ENCODE results near the gene SLC22A16.
A peak's percentile ranks its signal among the peaks of the same experiment; 100 is the strongest.

The SLC22A16 gene

DNA sequence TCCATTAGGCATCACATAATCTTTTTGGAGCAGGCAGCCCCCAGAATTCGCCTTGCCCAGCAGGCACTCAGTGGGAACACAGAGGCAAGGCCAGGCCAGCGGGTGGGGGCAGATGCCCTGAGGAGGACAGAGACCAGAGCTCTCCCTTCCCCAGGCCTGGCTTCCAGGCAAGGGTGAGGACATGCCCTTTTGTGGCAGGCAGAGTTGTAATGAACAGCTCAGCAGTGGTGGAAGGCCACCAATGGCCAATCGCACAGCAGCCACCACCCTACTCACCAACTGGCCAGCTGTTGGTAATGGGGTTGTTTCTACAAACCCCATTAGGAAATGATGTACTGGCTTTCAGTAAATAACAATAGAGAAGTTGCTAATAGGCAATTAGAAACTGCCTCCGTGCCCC is 45.7 kb downstream of the SLC22A16 start:
- no peak overlapping the region for H3K23ac ChIP-seq (ENCODE audit: low read length in 2 of 2)
- no peak overlapping the region for H3K4ac ChIP-seq (ENCODE audit: low read depth in 1 of 2, low read length in 2 of 2)
- H2AK5ac ChIP-seq (ENCODE audit: low read length, severe bottlenecking): no peak overlapping the region
- no peak overlapping the region for H3K9ac ChIP-seq (ENCODE audit: low read length)
- H3K4me2 ChIP-seq (ENCODE audit: low read length, poor library complexity, severe bottlenecking): no peak overlapping the region
- peaks cover 5% of the 10 kb centered on the region for H3K9me3 ChIP-seq (ENCODE audit: control insufficient read depth, low read length)
- peaks cover 11 to 43% of the 10 kb centered on the region in 2 experiments for H3K27me3 ChIP-seq (ENCODE audit: control insufficient read depth in 1 of 2, insufficient read depth in 1 of 2, low read length in 2 of 2)
- peak overlapping the region in 1 of 2 experiments; percentile 9 for H3K14ac ChIP-seq (ENCODE audit: low read length in 2 of 2)
- no peak overlapping the region for H2AFZ ChIP-seq (ENCODE audit: low read depth, low read length)
- H2BK12ac ChIP-seq (ENCODE audit: low read length in 2 of 2): no peak overlapping the region
- no peak overlapping the region for H4K91ac ChIP-seq (ENCODE audit: low read length)
- H3K4me3 ChIP-seq (ENCODE audit: insufficient read depth in 1 of 2, low read depth in 1 of 2, low read length in 2 of 2): no peak overlapping the region
- H3K79me1 ChIP-seq (replicated peaks; ENCODE audit: low read length, poor library complexity, severe bottlenecking): no peaks in the 10 kb centered on the region
- WGBS: 87% methylated on average over 3 of the region's 4 CpGs
- no peak overlapping the region for H2BK5ac ChIP-seq (ENCODE audit: low read depth, low read length, poor library complexity, severe bottlenecking)
- no peaks in the 10 kb centered on the region for H3K36me3 ChIP-seq (ENCODE audit: control insufficient read depth in 1 of 2, insufficient read depth in 2 of 2, low read depth in 1 of 2, low read length in 2 of 2)
- H2BK120ac ChIP-seq (ENCODE audit: low read depth, low read length): no peak overlapping the region
- no peak overlapping the region for H3K27ac ChIP-seq (ENCODE audit: low read length, poor library complexity, severe bottlenecking)
- no peak overlapping the region for H4K8ac ChIP-seq (ENCODE audit: low read length)
- no peak overlapping the region for H3K18ac ChIP-seq (ENCODE audit: low read depth in 1 of 2, low read length in 2 of 2)
- H3K4me1 ChIP-seq (ENCODE audit: control insufficient read depth, insufficient read depth, low read depth, low read length): no peaks in the 10 kb centered on the region
- H2BK15ac ChIP-seq (ENCODE audit: low read depth, poor library complexity, severe bottlenecking): no peak overlapping the region
- DNase-seq: no peak

GRCh38 chr6:110430236-110430635 is 46.2 kb downstream of the SLC22A16 start:
- H3K9me3 ChIP-seq (ENCODE audit: control insufficient read depth, low read length): peaks cover 2% of the 10 kb centered on the region
- H3K79me1 ChIP-seq (replicated peaks; ENCODE audit: low read length, poor library complexity, severe bottlenecking): no peaks in the 10 kb centered on the region
- H4K91ac ChIP-seq (ENCODE audit: low read length): no peak overlapping the region
- no peak overlapping the region for H4K8ac ChIP-seq (ENCODE audit: low read length)
- no peak overlapping the region for H3K4me2 ChIP-seq (ENCODE audit: low read length, poor library complexity, severe bottlenecking)
- H2AK5ac ChIP-seq (ENCODE audit: low read length, severe bottlenecking): no peak overlapping the region
- no peak overlapping the region for H3K4me3 ChIP-seq (ENCODE audit: insufficient read depth in 1 of 2, low read depth in 1 of 2, low read length in 2 of 2)
- WGBS: 38% methylated on average over 5 of the region's 5 CpGs
- H2BK5ac ChIP-seq (ENCODE audit: low read depth, low read length, poor library complexity, severe bottlenecking): no peak overlapping the region
- H3K14ac ChIP-seq (ENCODE audit: low read length in 2 of 2): no peak overlapping the region
- no peak overlapping the region for H2BK15ac ChIP-seq (ENCODE audit: low read depth, poor library complexity, severe bottlenecking)
- no peak overlapping the region for H3K18ac ChIP-seq (ENCODE audit: low read depth in 1 of 2, low read length in 2 of 2)
- H3K9ac ChIP-seq (ENCODE audit: low read length): no peak overlapping the region
- no peak overlapping the region for H2AFZ ChIP-seq (ENCODE audit: low read depth, low read length)
- no peak overlapping the region for H3K27ac ChIP-seq (ENCODE audit: low read length, poor library complexity, severe bottlenecking)
- H2BK12ac ChIP-seq (ENCODE audit: low read length in 2 of 2): no peak overlapping the region
- H3K4me1 ChIP-seq (ENCODE audit: control insufficient read depth, insufficient read depth, low read depth, low read length): no peaks in the 10 kb centered on the region
- no peak overlapping the region for H3K23ac ChIP-seq (ENCODE audit: low read length in 2 of 2)
- no peak overlapping the region for H2BK120ac ChIP-seq (ENCODE audit: low read depth, low read length)
- H3K27me3 ChIP-seq (ENCODE audit: control insufficient read depth in 1 of 2, insufficient read depth in 1 of 2, low read length in 2 of 2): peaks cover 14 to 46% of the 10 kb centered on the region in 2 experiments
- no peak overlapping the region for H3K4ac ChIP-seq (ENCODE audit: low read depth in 1 of 2, low read length in 2 of 2)
- no peak for DNase-seq
- no peaks in the 10 kb centered on the region for H3K36me3 ChIP-seq (ENCODE audit: control insufficient read depth in 1 of 2, insufficient read depth in 2 of 2, low read depth in 1 of 2, low read length in 2 of 2)

DNA sequence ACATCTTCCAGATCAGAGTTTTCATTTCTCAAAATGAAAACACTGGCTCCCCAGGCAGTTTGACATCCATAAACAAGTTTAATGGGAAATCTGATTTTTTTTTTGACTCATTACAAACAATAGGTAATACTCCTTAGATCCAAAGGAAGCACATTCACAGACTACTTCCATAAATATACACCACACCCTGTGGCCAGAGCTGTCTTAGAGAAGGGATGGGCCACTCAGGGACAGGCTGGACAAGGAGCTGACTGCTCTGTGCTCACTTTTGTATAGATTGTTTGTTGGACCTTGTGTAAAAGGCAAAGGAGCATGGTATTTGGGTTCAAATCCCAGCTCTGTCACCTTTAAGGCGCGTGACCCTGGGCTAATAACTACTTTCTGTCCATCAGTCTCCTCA is 48.3 kb downstream of the SLC22A16 start:
- H2BK120ac ChIP-seq (ENCODE audit: low read depth, low read length): no peak overlapping the region
- H2AFZ ChIP-seq (ENCODE audit: low read depth, low read length): no peak overlapping the region
- H4K8ac ChIP-seq (ENCODE audit: low read length): no peak overlapping the region
- no peak overlapping the region for H4K91ac ChIP-seq (ENCODE audit: low read length)
- no peaks in the 10 kb centered on the region for H3K9me3 ChIP-seq (ENCODE audit: control insufficient read depth, low read length)
- H3K18ac ChIP-seq (ENCODE audit: low read depth in 1 of 2, low read length in 2 of 2): no peak overlapping the region
- H2AK5ac ChIP-seq (ENCODE audit: low read length, severe bottlenecking): no peak overlapping the region
- H3K4me2 ChIP-seq (ENCODE audit: low read length, poor library complexity, severe bottlenecking): no peak overlapping the region
- no peak overlapping the region for H2BK15ac ChIP-seq (ENCODE audit: low read depth, poor library complexity, severe bottlenecking)
- H3K4me1 ChIP-seq (ENCODE audit: control insufficient read depth, insufficient read depth, low read depth, low read length): no peaks in the 10 kb centered on the region
- no peak overlapping the region for H3K23ac ChIP-seq (ENCODE audit: low read length in 2 of 2)
- no peak overlapping the region for H3K27ac ChIP-seq (ENCODE audit: low read length, poor library complexity, severe bottlenecking)
- no CpG with 5 or more reads among the region's 2 CpGs for WGBS
- no peak overlapping the region for H2BK5ac ChIP-seq (ENCODE audit: low read depth, low read length, poor library complexity, severe bottlenecking)
- no peak overlapping the region for H3K4me3 ChIP-seq (ENCODE audit: insufficient read depth in 1 of 2, low read depth in 1 of 2, low read length in 2 of 2)
- DNase-seq: no peak
- peaks cover 16 to 50% of the 10 kb centered on the region in 2 experiments for H3K27me3 ChIP-seq (ENCODE audit: control insufficient read depth in 1 of 2, insufficient read depth in 1 of 2, low read length in 2 of 2)
- H2BK12ac ChIP-seq (ENCODE audit: low read length in 2 of 2): no peak overlapping the region
- H3K36me3 ChIP-seq (ENCODE audit: control insufficient read depth in 1 of 2, insufficient read depth in 2 of 2, low read depth in 1 of 2, low read length in 2 of 2): no peaks in the 10 kb centered on the region
- no peaks in the 10 kb centered on the region for H3K79me1 ChIP-seq (replicated peaks; ENCODE audit: low read length, poor library complexity, severe bottlenecking)
- H3K9ac ChIP-seq (ENCODE audit: low read length): no peak overlapping the region
- no peak overlapping the region for H3K14ac ChIP-seq (ENCODE audit: low read length in 2 of 2)
- H3K4ac ChIP-seq (ENCODE audit: low read depth in 1 of 2, low read length in 2 of 2): no peak overlapping the region

DNA sequence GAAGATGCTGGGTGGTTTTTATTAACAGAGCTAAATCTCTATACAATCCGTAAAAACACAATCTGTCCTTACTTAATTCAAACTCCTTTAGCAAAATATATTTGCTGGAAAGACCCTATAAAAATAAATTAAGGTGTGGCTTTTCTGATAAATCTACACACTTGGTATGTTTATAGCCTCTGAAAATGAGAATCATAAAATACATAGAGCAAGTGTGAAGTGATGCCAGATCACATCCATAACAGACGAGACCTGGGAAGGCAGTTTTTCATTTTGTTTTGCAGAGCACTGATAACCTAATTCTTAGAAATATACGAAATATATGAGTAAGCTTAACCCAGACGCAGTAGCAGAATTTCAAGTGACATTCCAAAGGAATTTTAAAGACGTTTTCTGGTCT is 50.6 kb downstream of the SLC22A16 start:
- Histone ChIP-seq H2BK12ac (ENCODE audit: low read length in 2 of 2) (no peak overlapping the region), H3K9me3 (ENCODE audit: control insufficient read depth, low read length) (peaks cover 6% of the 10 kb centered on the region), H3K27me3 (ENCODE audit: control insufficient read depth in 1 of 2, insufficient read depth in 1 of 2, low read length in 2 of 2) (peaks cover 21 to 36% of the 10 kb centered on the region in 2 experiments), H3K4ac (ENCODE audit: low read depth in 1 of 2, low read length in 2 of 2) (no peak overlapping the region), H3K4me3 (ENCODE audit: insufficient read depth in 1 of 2, low read depth in 1 of 2, low read length in 2 of 2) (no peak overlapping the region), H2BK15ac (ENCODE audit: low read depth, poor library complexity, severe bottlenecking) (no peak overlapping the region), H3K4me1 (ENCODE audit: control insufficient read depth, insufficient read depth, low read depth, low read length) (no peaks in the 10 kb centered on the region), H3K9ac (ENCODE audit: low read length) (no peak overlapping the region), H3K23ac (ENCODE audit: low read length in 2 of 2) (no peak overlapping the region), H3K27ac (ENCODE audit: low read length, poor library complexity, severe bottlenecking) (no peak overlapping the region), H3K4me2 (ENCODE audit: low read length, poor library complexity, severe bottlenecking) (no peak overlapping the region), H2BK120ac (ENCODE audit: low read depth, low read length) (no peak overlapping the region), H2BK5ac (ENCODE audit: low read depth, low read length, poor library complexity, severe bottlenecking) (no peak overlapping the region), H3K79me1 (replicated peaks; ENCODE audit: low read length, poor library complexity, severe bottlenecking) (no peaks in the 10 kb centered on the region), H2AFZ (ENCODE audit: low read depth, low read length) (no peak overlapping the region), H2AK5ac (ENCODE audit: low read length, severe bottlenecking) (no peak overlapping the region), H3K18ac (ENCODE audit: low read depth in 1 of 2, low read length in 2 of 2) (no peak overlapping the region), H3K36me3 (ENCODE audit: control insufficient read depth in 1 of 2, insufficient read depth in 2 of 2, low read depth in 1 of 2, low read length in 2 of 2) (no peaks in the 10 kb centered on the region), H4K91ac (ENCODE audit: low read length) (no peak overlapping the region), H4K8ac (ENCODE audit: low read length) (no peak overlapping the region), H3K14ac (ENCODE audit: low read length in 2 of 2) (no peak overlapping the region)
- no peak for DNase-seq
- WGBS: 79% methylated on average over 4 of the region's 5 CpGs

Measured in mesenchymal stem cell (in vitro differentiated cells and primary cell).